K562 (cell line): ENCODE measurements around the gene STIL. TPM values are rescaled to one million over a fixed set of nuclear protein-coding genes. Genes with fewer than 3 reads are reported as not detected.

Source experiments
- CC2D1A ChIP-seq: fragments of 450-650 bp; IDR thresholded peaks from 2 replicates; pipeline ENCODE4 v1.6.1; 2017; ENCODE audit warnings: mild to moderate bottlenecking
- CHD7 ChIP-seq: fragments of 200-600 bp; sonication (generic); IDR thresholded peaks from one replicate; pipeline ENCODE4 v1.6.1; 2012; ENCODE audit warnings: mild to moderate bottlenecking, low read depth, low read length, inconsistent platforms
- MGA ChIP-seq: fragments of 450-650 bp; IDR thresholded peaks from 2 replicates; pipeline ENCODE4 v1.6.1; 2016; ENCODE audit warnings: mild to moderate bottlenecking, moderate library complexity
- SMARCC2 ChIP-seq: fragments of 450-650 bp; IDR thresholded peaks from 2 replicates; pipeline ENCODE4 v1.6.1; 2017; ENCODE audit warnings: antibody characterized with exemption, moderate library complexity, mild to moderate bottlenecking, low read depth
- TEAD1 ChIP-seq, 2 experiments: fragments of 450-650 bp in 1 of 2; sonication (generic) in 1 of 2; formaldehyde crosslinking; IDR thresholded peaks; 2 replicates each; pipeline versions ENCODE4 v1.4.0 to v1.8.0; 2020 to 2022; ENCODE audit warnings: mild to moderate bottlenecking in 2 of 2, missing genetic modification reagents in 1 of 2
- polyA plus RNA-seq, 8 experiments: library from polyadenylated mRNA; depleted of rRNA in 4 of 8; stranded (reverse) in 5 of 8; unstranded in 3 of 8; fragments of >200 nt; fragmentation: Nextera tagmentation in 2 of 8; fragmentation: Illumina TruSeq in 1 of 8; extraction: Ambion mirVana in 2 of 8; extraction: Trizol in 1 of 8; gene quantifications; 2 replicates each; pipeline versions ENCODE4 v1.2.1 to v1.2.3, GENCODE V29; 2011 to 2014; ENCODE audit warnings: inconsistent platforms in 1 of 8, missing spikeins in 1 of 8
- total RNA-seq, 7 experiments: library from RNA; depleted of rRNA in 6 of 7; stranded (reverse); fragments of >200 nt in 6 of 7; fragmentation: Illumina TruSeq in 2 of 7; extraction: Trizol in 2 of 7; gene quantifications; 2 replicates each; pipeline versions ENCODE4 v1.2.1 to v1.2.3, GENCODE V29; 2011 to 2021; ENCODE audit warnings: low replicate concordance in 1 of 7

Gene STIL
- total and polyA plus RNA-seq, 9 of the 15 experiments (the other 6 are each of a cell fraction or from before 2014, with no cell fraction given): 10.5 to 77.4 (median 39.6) TPM

GRCh38 chr1:47333578-47333921, 19.6 kb upstream of the STIL start, which contains the start of gene CMPK1 (continued):
- TF ChIP-seq MGA (peak; percentile 38; the same call in 1 of the 2 replicates), CC2D1A (peak; percentile 42; the same call in 1 of the 2 replicates), TEAD1 (CRISPR knock-in tag; IDR thresholded peaks at IDR 0.05) (peak in 1 of 2 experiments; percentile 72; a peak in 1 of 4 replicates), CHD7 (no peak), SMARCC2 (no peak)
